A673 (cell line): ENCODE measurements around the gene SIAH3. TPM values are rescaled to one million over a fixed set of nuclear protein-coding genes. Genes with fewer than 3 reads are reported as not detected.
A peak's percentile ranks its signal among the peaks of the same experiment; 100 is the strongest.
"Not testable (repeated sequence)": the region's sequence is repeated elsewhere in the genome, so short reads cannot be mapped to it uniquely, and the experiment has no call there.

Experiments used
- BruUV-seq: library from RNA; stranded (reverse); fragments of 400-500 nt; replicated peaks from 2 replicates; lab custom pipeline; 2021; lab: Mats Ljungman, UMichigan
- CTCF ChIA-PET: fragments of 300-600 bp; sonication (Branson Sonifier 250); formaldehyde crosslinking; loops from one replicate; lab custom pipeline; 2022; ENCODE audit warnings: antibody characterized with exemption; lab: Charles Lee
- POLR2A ChIA-PET: fragments of 300-600 bp; sonication (Branson Sonifier 250); formaldehyde crosslinking; loops from one replicate; lab custom pipeline; 2022; ENCODE audit warnings: antibody characterized with exemption; ENCODE audit not compliant: low non-redundant PET; lab: Charles Lee
- DNase-seq: peaks from one replicate; pipeline ENCODE4 v3.0.0-alpha.2; 2015; ENCODE audit warnings: low spot score
- H3K27ac ChIP-seq: fragments of 200-600 bp; sonication (generic); 2 replicates; pipeline ENCODE4 v1.5.1; 2016; ENCODE audit warnings: mixed run types, low read depth, mild to moderate bottlenecking, mixed read lengths, antibody characterized with exemption, low read length; ENCODE audit not compliant: poor library complexity, severe bottlenecking
- H3K27me3 ChIP-seq: fragments of 200-600 bp; sonication (generic); replicated peaks from 2 replicates; pipeline ENCODE4 v1.6.1; 2017; ENCODE audit warnings: mixed run types, low read depth, mild to moderate bottlenecking, mixed read lengths, antibody characterized with exemption, low read length; ENCODE audit not compliant: insufficient read depth, poor library complexity
- H3K36me3 ChIP-seq: fragments of 200-600 bp; sonication (generic); 2 replicates; pipeline ENCODE4 v1.6.1; 2016; ENCODE audit warnings: mixed run types, mild to moderate bottlenecking, mixed read lengths, antibody characterized with exemption, low read length; ENCODE audit not compliant: insufficient read depth, poor library complexity, severe bottlenecking
- H3K4me1 ChIP-seq: fragments of 200-600 bp; sonication (generic); 2 replicates; pipeline ENCODE4 v1.6.1; 2017; ENCODE audit warnings: mixed run types, mild to moderate bottlenecking, mixed read lengths, antibody characterized with exemption, low read length; ENCODE audit not compliant: insufficient read depth, poor library complexity, severe bottlenecking
- H3K4me3 ChIP-seq: fragments of 200-600 bp; sonication (generic); 2 replicates; pipeline ENCODE4 v1.5.1; 2016; ENCODE audit warnings: low read depth, mixed run types, mild to moderate bottlenecking, mixed read lengths, low read length; ENCODE audit not compliant: poor library complexity, severe bottlenecking
- H3K9me3 ChIP-seq: fragments of 200-600 bp; sonication (generic); 2 replicates; pipeline ENCODE4 v1.6.1; 2016; ENCODE audit warnings: mixed run types, low read depth, mild to moderate bottlenecking, mixed read lengths, antibody characterized with exemption, low read length; ENCODE audit not compliant: poor library complexity, severe bottlenecking
- CTCF ChIP-seq: fragments of 300-800, 200-600 bp; sonication (generic); conservative IDR thresholded peaks from 2 replicates; pipeline ENCODE4 v1.5.1; 2017; ENCODE audit warnings: low read depth, mild to moderate bottlenecking, antibody characterized with exemption, low read length, moderate library complexity, mixed read lengths
- EZH2 ChIP-seq: fragments of 200-600 bp; sonication (generic); IDR thresholded peaks from 2 replicates; pipeline ENCODE4 v1.6.1; 2017; ENCODE audit warnings: borderline replicate concordance, low read depth, mild to moderate bottlenecking, mixed read lengths, antibody characterized with exemption, low read length; ENCODE audit not compliant: poor library complexity, severe bottlenecking
- intact Hi-C: fragments of 100-400 bp; cut with micrococcal nuclease; formaldehyde crosslinking; loops from one replicate; pipeline ENCODE4 v1.10.0; 2022; ENCODE audit not compliant: unreplicated experiment
- total RNA-seq: library from RNA; stranded (reverse); gene quantifications from 2 replicates; pipeline ENCODE4 v1.2.3, GENCODE V29; 2021

The SIAH3 gene
- total RNA-seq, 1 experiment from 2014 or later: 4.6 TPM

GRCh38 chr13:45768656-45769479, 82.7 kb downstream of the SIAH3 start:
- Histone ChIP-seq H3K36me3 (no peaks in the 10 kb centered on the region), H3K4me3 (peak overlapping the region; percentile 13), H3K4me1 (peaks cover 54% of the 10 kb centered on the region), H3K9me3 (no peaks in the 10 kb centered on the region), H3K27ac (peak overlapping the region; percentile 84), H3K27me3 (no peaks in the 10 kb centered on the region)
- no TSS peak for BruUV-seq
- peak; percentile 89 for DNase-seq
- intact Hi-C loops: no loop called here
- CTCF ChIA-PET: interaction anchor here (0.6 kb wide), 1 partner anchor 349 kb away, joined by 3 read pairs; no protein-coding TSS in a partner anchor
- POLR2A ChIA-PET: no interaction called here
- TF ChIP-seq CTCF: no peak
- no peak for TF ChIP-seq EZH2

- no peak for TF ChIP-seq EZH2
- no peak for TF ChIP-seq CTCF
- H3K9me3 ChIP-seq: no peaks in the 10 kb centered on the region
- no peaks in the 10 kb centered on the region for H3K27me3 ChIP-seq
- POLR2A ChIA-PET: no interaction called here
- H3K27ac ChIP-seq: no peak overlapping the region
- intact Hi-C loops: no loop called here
- no peak overlapping the region for H3K4me3 ChIP-seq
- peak; percentile 36 for DNase-seq
- H3K36me3 ChIP-seq: no peaks in the 10 kb centered on the region
- CTCF ChIA-PET: no interaction called here
- BruUV-seq: no TSS peak
- peaks cover 39% of the 10 kb centered on the region for H3K4me1 ChIP-seq
These were observed 86.1 kb downstream of the SIAH3 start for GRCh38 chr13:45765464-45765863.

GRCh38 chr13:45763419-45763818, 88.1 kb downstream of the SIAH3 start:
- DNase-seq: no peak
- ChIA-PET POLR2A (no interaction called here), CTCF (no interaction called here)
- H3K9me3 ChIP-seq: no peaks in the 10 kb centered on the region
- H3K27me3 ChIP-seq: no peaks in the 10 kb centered on the region
- no TSS peak for BruUV-seq
- no peaks in the 10 kb centered on the region for H3K36me3 ChIP-seq
- TF ChIP-seq EZH2 (no peak), CTCF (no peak)
- no peak overlapping the region for H3K27ac ChIP-seq
- no peak overlapping the region for H3K4me3 ChIP-seq
- peaks cover 19% of the 10 kb centered on the region for H3K4me1 ChIP-seq
- intact Hi-C loops: no loop called here

- BruUV-seq, H3K27ac ChIP-seq, H3K27me3 ChIP-seq, H3K36me3 ChIP-seq, CTCF ChIA-PET, H3K9me3 ChIP-seq, DNase-seq, POLR2A ChIA-PET, H3K4me3 ChIP-seq, intact Hi-C loops, H3K4me1 ChIP-seq: not testable (repeated sequence)
These were observed 94.0 kb downstream of the SIAH3 start for GRCh38 chr13:45757589-45757988.

- intact Hi-C loops: not testable (repeated sequence)
These were observed 95.1 kb downstream of the SIAH3 start for GRCh38 chr13:45756498-45756897.

More at GRCh38 chr13:45756498-45756897, 95.1 kb downstream of the SIAH3 start:
- H3K9me3 ChIP-seq, H3K27me3 ChIP-seq, H3K36me3 ChIP-seq, CTCF ChIA-PET, DNase-seq, H3K4me1 ChIP-seq, H3K4me3 ChIP-seq, H3K27ac ChIP-seq, BruUV-seq, POLR2A ChIA-PET: not testable (repeated sequence)
